ENCODE results near the gene AKT3. TPM values are rescaled to one million over a fixed set of nuclear protein-coding genes. Genes with fewer than 3 reads are reported as not detected.
A peak's percentile ranks its signal among the peaks of the same experiment; 100 is the strongest.

Gene AKT3
- polyA plus RNA-seq, 3 donors from 2014 or later = 2.5 to 7.3 (median 5.2) TPM

DNA sequence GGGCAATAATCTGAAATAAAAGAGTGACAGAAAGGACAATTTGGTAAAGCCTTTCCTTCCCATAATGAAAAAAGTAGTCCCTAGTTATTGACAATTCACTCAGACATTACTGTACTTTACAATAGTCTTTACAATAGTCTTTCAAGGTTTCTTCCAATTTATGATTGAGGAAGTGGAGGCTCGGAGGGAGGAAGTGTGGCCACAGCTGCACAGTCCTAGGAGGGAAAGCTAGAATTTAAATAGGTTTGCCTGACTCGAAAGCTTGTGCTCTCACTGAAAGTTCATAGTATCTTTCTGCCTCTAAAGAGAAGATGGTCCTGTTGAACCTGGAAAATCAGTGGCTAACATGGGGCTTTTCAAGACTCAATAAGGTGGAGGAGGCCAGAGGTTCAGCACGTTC, 391.0 kb downstream of the AKT3 start:
- Mint-ChIP-seq H3K4me3 (no peak overlapping the region), H3K9me3 (no peaks in the 10 kb centered on the region), H3K4me1 (no peaks in the 10 kb centered on the region), H3K27ac (no peak overlapping the region), H3K36me3 (peaks cover 3 to 13% (median 8%) of the 10 kb centered on the region in 3 donors), H3K27me3 (ENCODE audit: low read depth in 3 of 3) (no peaks in the 10 kb centered on the region)
- no peak for DNase-seq

DNA sequence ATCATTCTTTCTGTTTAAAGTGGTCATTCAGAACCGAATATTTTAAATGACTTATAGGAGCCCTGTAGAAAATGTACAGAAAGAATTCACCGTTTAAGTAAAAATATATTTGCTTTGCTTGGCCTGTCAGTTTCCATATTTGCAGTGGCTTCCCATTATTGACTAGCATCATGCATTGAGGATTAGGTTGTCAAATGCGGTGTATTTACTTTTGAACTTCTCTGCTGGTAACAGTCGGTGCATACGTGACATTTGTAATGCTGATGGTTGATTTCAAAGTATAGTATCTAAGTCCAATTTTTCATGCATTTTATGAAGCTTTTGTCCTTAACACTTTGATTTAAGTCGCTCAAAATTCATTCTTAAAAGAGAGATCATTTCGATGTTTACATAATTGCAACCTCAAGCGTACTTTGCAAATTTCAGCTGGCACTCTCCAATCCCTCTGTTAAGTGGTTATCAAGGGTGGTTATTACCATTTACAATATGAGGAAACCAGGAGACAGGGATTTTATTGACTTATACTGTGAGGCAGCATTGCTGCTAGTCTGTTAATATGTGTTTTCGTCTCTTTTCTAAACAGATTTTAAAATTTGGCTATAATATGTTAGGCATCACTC, 392.6 kb downstream of the AKT3 start:
- no peak overlapping the region for H3K4me3 Mint-ChIP-seq
- no peaks in the 10 kb centered on the region for H3K27me3 Mint-ChIP-seq (ENCODE audit: low read depth in 3 of 3)
- DNase-seq = no peak
- no peaks in the 10 kb centered on the region for H3K9me3 Mint-ChIP-seq
- no peaks in the 10 kb centered on the region for H3K4me1 Mint-ChIP-seq
- peaks cover 4 to 16% (median 10%) of the 10 kb centered on the region in 3 donors for H3K36me3 Mint-ChIP-seq
- H3K27ac Mint-ChIP-seq = no peak overlapping the region

DNA sequence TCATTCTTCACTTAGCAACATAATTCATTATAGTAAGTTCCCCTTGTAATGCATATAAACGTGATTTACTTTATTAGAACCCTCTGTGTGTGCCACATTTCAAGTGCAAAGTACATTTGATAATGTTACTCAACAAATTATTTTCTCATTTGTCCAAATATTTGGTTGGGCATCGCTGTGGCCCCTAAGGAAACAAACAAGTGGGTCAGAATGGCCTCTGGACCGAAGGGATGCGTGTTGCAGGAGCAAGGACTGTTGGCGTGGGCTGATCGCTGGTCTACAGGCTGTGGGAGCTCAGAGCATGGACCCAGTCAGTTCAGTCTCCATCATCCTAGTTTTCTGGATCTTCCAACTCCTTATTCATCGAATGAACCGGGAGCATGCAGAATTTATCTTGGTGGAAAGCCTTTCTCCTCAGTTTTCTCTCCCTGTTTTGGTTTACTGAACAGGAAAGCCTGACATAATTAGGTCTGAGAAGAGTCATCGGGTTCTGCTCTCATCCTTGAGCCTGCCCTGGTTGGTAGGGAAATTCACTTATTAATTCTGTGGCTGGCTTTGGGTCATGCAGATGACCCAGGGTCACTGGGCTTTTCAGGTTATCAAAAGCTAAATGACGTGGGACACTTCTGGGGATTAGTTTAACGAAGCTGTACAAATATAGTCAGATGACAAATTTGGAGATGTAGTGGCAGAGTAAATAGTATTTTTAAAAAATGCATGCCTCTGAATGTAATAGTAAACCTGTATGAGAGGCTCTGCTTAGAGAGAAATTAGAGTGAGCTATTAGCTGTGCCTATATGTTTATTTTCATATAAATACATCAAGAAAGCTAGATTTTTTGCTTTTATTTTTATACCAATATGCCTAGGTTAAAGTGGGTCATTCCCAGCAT, 394.0 kb downstream of the AKT3 start:
- DNase-seq = no peak
- no peak overlapping the region for H3K4me3 Mint-ChIP-seq
- peaks cover 0 to 1% (median 0%) of the 10 kb centered on the region in 3 donors for H3K27me3 Mint-ChIP-seq (ENCODE audit: low read depth in 3 of 3)
- peaks cover 0 to 2% of the 10 kb centered on the region in 2 donors for H3K4me1 Mint-ChIP-seq
- H3K9me3 Mint-ChIP-seq = no peaks in the 10 kb centered on the region
- no peak overlapping the region for H3K27ac Mint-ChIP-seq
- peaks cover 4 to 13% (median 5%) of the 10 kb centered on the region in 3 donors for H3K36me3 Mint-ChIP-seq

DNA sequence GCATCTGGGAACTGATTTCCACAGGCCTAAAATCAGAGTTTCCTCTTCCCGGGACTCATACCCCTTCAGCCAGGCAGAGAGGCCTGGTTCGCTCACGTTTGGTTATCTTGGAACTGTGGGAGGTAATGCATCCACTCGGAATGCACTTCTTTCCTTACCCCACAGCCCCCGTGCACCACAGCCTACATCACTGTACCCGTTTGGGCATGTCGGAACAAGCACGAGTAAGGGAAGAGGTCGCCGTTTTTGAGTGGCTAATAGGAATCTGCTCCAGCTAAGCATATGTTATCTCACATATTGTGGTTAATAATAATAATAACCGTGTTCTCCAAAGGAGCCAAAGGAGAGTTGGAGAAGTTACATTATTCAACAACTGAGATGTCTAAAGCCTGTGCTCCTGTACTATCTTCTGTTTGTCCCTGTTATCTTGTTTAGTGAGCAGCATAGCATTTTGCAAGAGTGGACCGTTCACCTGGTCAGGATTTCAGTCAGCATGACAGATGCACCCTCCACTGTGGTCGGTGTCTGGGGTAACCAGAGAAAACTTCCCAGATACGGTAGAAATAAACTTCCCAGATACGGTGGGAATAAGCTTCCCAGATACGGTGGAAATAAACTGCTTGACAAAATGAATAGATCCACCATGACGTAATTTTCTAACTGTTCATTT, 395.6 kb downstream of the AKT3 start:
- peaks cover 0 to 1% (median 0%) of the 10 kb centered on the region in 3 donors for H3K27me3 Mint-ChIP-seq (ENCODE audit: low read depth in 3 of 3)

DNA sequence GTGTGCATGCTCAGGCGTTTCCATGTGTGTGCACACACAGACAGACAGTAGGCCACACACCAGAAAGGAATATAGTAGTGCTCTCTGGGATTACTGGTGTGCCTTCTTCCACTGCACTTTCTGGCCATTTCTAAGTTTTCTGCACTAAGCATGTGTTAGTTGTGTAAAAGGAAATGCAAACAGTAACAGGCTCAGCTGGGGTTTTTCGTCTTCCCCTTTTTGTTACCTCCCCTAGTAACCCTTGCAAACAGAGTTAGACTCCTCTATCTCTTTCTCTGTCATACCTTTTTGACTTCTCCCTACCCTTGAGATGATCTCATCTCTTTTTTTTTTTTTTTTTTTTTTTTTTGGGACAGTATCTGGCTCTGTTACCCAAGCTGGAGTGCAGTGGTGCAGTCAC, 398.0 kb downstream of the AKT3 start:
- no peak overlapping the region for H3K27ac Mint-ChIP-seq
- H3K9me3 Mint-ChIP-seq = no peaks in the 10 kb centered on the region
- H3K4me3 Mint-ChIP-seq = no peak overlapping the region
- H3K4me1 Mint-ChIP-seq = peaks cover 12 to 17% of the 10 kb centered on the region in 2 donors
- H3K27me3 Mint-ChIP-seq (ENCODE audit: low read depth in 3 of 3) = peaks cover 0 to 1% (median 0%) of the 10 kb centered on the region in 3 donors
- DNase-seq = no peak
- H3K36me3 Mint-ChIP-seq = peaks cover 3 to 10% (median 4%) of the 10 kb centered on the region in 3 donors

More for the DNA sequence above, 395.6 kb downstream of the AKT3 start:
- DNase-seq = no peak
- Mint-ChIP-seq H3K4me1 (peaks cover 0 to 2% of the 10 kb centered on the region in 2 donors), H3K9me3 (no peaks in the 10 kb centered on the region), H3K27ac (no peak overlapping the region), H3K36me3 (peaks cover 4 to 13% (median 5%) of the 10 kb centered on the region in 3 donors), H3K4me3 (no peak overlapping the region)

DNA sequence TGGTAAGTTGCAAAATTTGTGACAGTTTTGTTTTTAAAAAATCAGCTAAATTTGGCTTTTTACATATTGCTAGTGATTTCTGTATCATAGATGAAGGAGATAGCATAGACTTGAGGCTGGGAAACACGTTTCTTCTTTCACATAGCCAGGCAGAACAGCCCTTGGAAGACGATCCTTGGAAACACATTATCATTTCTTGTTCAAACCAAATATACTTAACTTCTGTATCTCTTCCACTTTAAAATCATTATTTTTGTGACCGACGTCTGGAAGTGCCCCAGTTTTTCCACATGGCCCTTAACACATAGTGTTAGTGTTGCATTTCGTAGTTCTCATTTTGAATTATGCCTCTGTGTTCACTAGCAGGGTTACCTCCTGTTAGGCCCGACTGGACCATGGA, 400.7 kb downstream of the AKT3 start:
- peaks cover 0 to 1% (median 0%) of the 10 kb centered on the region in 3 donors for H3K27me3 Mint-ChIP-seq (ENCODE audit: low read depth in 3 of 3)
- no peak overlapping the region for H3K27ac Mint-ChIP-seq
- H3K4me1 Mint-ChIP-seq = peaks cover 13 to 17% of the 10 kb centered on the region in 2 donors
- H3K9me3 Mint-ChIP-seq = no peaks in the 10 kb centered on the region
- DNase-seq = no peak
- peaks cover 3 to 5% (median 4%) of the 10 kb centered on the region in 3 donors for H3K36me3 Mint-ChIP-seq
- no peak overlapping the region for H3K4me3 Mint-ChIP-seq

DNA sequence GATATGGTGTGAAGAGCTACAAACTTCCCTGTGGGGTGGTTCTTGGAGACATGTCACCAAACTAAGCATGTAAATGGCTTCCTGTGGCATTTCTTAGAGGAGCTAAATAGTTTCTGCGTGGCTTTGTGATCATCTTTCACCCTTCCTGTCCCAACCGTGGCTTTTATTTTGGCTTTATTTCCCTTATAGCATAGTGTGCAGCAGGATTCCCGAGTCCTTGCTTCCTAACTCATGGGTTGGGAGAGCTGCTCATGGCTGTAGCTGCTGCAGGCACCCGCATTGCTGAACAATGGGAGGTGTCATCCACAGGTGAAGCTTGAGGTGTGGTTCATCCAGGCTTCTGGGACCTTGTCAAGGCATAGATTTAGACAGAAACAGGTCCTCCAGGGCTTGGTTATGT, 402.2 kb downstream of the AKT3 start:
- H3K36me3 Mint-ChIP-seq = no peaks in the 10 kb centered on the region
- peaks cover 16 to 17% of the 10 kb centered on the region in 2 donors for H3K4me1 Mint-ChIP-seq
- H3K27ac Mint-ChIP-seq = peak overlapping the region in 1 of 6 donors; percentile 4
- H3K27me3 Mint-ChIP-seq (ENCODE audit: low read depth in 3 of 3) = peaks cover 0 to 1% (median 0%) of the 10 kb centered on the region in 3 donors
- no peak for DNase-seq
- no peak overlapping the region for H3K4me3 Mint-ChIP-seq
- no peaks in the 10 kb centered on the region for H3K9me3 Mint-ChIP-seq

DNA sequence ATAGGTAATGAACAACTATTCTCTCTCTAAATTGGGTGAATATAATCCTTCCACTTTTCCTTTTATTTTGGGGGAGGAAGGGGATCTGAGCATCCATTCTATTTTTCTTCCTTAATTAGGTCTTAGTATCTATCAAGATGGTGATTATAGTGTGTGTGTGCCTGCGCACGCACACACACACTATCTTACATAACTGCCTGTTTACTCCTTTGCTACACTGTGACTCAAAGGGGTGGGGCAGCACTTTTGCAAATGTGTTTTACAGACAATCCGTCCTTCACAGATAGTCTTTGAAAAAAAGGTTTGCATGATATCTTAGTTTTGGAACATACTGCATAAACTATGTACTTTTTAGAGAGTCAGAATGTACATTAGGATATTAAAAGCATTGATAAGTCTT, 402.7 kb downstream of the AKT3 start:
- H3K4me1 Mint-ChIP-seq = peaks cover 16 to 17% of the 10 kb centered on the region in 2 donors
- peak in 1 of 3 donors; percentile 10 for DNase-seq
- no peaks in the 10 kb centered on the region for H3K9me3 Mint-ChIP-seq
- H3K27ac Mint-ChIP-seq = no peak overlapping the region
- H3K4me3 Mint-ChIP-seq = no peak overlapping the region
- no peaks in the 10 kb centered on the region for H3K36me3 Mint-ChIP-seq
- peaks cover 0 to 1% (median 0%) of the 10 kb centered on the region in 3 donors for H3K27me3 Mint-ChIP-seq (ENCODE audit: low read depth in 3 of 3)

DNA sequence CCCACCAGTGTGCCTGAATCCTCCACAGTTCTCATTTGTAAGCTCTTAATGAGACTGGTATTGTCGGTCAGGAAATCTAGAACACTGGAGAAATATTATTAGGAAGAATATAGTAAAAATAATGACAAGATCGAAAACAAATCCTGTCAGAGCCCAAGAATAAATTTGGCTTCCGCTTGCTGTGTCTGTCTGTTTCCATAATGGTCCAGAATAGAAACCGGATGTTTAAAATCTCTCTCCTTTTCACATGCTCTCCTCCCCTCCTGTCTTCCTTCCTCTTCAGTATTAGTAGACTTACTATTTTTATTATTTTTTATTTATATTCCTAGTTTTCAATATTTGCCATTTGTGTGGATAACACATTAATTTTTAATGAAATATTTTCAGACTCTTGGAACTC, 406.5 kb downstream of the AKT3 start:
- Mint-ChIP-seq H3K4me1 (peaks cover 14% of the 10 kb centered on the region in 2 donors), H3K36me3 (peaks cover 0 to 3% (median 0%) of the 10 kb centered on the region in 3 donors), H3K9me3 (no peaks in the 10 kb centered on the region), H3K4me3 (no peak overlapping the region), H3K27me3 (ENCODE audit: low read depth in 3 of 3) (no peaks in the 10 kb centered on the region), H3K27ac (no peak overlapping the region)
- DNase-seq = no peak

DNA sequence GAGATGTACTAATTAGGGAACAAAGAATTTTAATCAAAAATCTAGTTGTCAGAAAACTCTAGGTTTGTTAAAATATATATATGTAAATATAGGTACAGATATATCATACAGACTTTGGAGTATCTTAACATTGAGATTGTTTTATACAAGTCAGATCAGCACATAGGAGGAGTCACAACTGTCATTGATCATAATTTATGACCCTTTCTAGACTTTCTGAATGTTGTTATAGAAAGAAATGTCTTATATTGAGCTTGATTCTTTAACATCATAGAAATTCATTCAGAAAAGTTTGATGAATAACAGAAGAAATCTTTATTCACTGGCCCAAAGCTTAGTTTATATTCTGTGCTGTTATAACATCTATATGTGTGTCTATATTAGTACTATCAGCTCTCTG, 408.4 kb downstream of the AKT3 start:
- Mint-ChIP-seq H3K4me1 (peaks cover 0 to 4% of the 10 kb centered on the region in 2 donors), H3K4me3 (no peak overlapping the region), H3K9me3 (no peaks in the 10 kb centered on the region), H3K27me3 (ENCODE audit: low read depth in 3 of 3) (no peaks in the 10 kb centered on the region), H3K27ac (no peak overlapping the region), H3K36me3 (peaks cover 0 to 9% (median 0%) of the 10 kb centered on the region in 3 donors)
- DNase-seq = no peak

DNA sequence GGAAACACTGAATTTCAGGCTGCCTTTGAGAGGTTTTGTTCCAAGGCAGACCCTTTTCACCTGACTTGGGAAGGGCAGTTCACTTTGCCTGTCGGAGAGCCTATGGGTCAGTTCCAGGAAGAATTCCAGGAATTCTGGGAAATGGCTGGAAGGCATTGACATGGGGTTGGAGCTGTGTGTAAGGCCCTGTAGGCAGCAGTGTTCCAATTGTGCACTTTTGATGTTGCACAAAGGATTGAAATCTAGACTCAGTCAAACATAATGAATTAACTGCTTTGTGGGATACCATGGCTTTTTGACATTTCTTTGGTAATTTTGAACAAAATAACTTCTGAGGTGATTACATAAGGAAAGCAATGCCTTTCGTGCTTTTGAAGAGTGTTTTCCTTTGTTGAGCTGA, 409.6 kb downstream of the AKT3 start:
- no peaks in the 10 kb centered on the region for H3K9me3 Mint-ChIP-seq
- H3K4me1 Mint-ChIP-seq = peaks cover 0 to 3% of the 10 kb centered on the region in 2 donors
- no peak for DNase-seq
- no peak overlapping the region for H3K27ac Mint-ChIP-seq
- H3K36me3 Mint-ChIP-seq = peaks cover 0 to 9% (median 0%) of the 10 kb centered on the region in 3 donors
- H3K4me3 Mint-ChIP-seq = no peak overlapping the region
- no peaks in the 10 kb centered on the region for H3K27me3 Mint-ChIP-seq (ENCODE audit: low read depth in 3 of 3)

DNA sequence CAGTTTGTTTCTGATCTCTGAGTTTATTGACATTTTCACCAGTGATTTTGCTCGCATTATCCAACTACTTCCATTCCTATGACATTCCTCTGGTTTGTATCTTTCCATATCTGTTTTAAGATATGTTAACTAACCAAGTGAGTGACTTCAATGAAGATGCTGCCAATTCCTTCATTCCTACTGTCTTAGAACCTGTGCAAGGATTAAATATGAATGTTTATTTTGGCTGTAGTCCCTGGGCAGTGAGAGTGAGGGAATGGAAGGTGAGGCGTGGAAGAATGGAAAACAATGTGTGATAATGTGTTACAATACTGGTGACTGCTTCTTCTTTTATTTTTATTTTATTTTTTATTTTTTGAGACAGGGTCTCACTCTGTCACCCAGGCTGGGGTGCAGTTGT, 411.2 kb downstream of the AKT3 start:
- DNase-seq = no peak
- H3K4me3 Mint-ChIP-seq = no peak overlapping the region
- no peaks in the 10 kb centered on the region for H3K9me3 Mint-ChIP-seq
- H3K27me3 Mint-ChIP-seq (ENCODE audit: low read depth in 3 of 3) = no peaks in the 10 kb centered on the region
- H3K36me3 Mint-ChIP-seq = peaks cover 0 to 12% (median 0%) of the 10 kb centered on the region in 3 donors
- H3K4me1 Mint-ChIP-seq = peaks cover 0 to 3% of the 10 kb centered on the region in 2 donors
- no peak overlapping the region for H3K27ac Mint-ChIP-seq
